ENCODE data around the gene CSRNP2. TPM values are rescaled to one million over a fixed set of nuclear protein-coding genes. Genes with fewer than 3 reads are reported as not detected.

CSRNP2 gene
- total and polyA plus RNA-seq, 2 experiments from 2014 or later: 6.9 to 30.9 TPM

- Mint-ChIP-seq H3K4me3 (no peak overlapping the region), H3K4me1 (peaks cover 18% of the 10 kb centered on the region), H3K27ac (no peak overlapping the region), H3K9me3 (no peaks in the 10 kb centered on the region), H3K36me3 (ENCODE audit: low read depth) (no peaks in the 10 kb centered on the region), H3K27me3 (ENCODE audit: insufficient read depth, low read depth, poor library complexity) (peaks cover 2% of the 10 kb centered on the region)
- Histone ChIP-seq H3K4me2 (no peak overlapping the region), H3K79me2 (replicated peaks; ENCODE audit: insufficient read depth) (peaks cover 99% of the 10 kb centered on the region), H3K4me1 (ENCODE audit: insufficient read depth) (peaks cover 11% of the 10 kb centered on the region; the same call in 1 of the 2 replicates), H3K9me2 (ENCODE audit: insufficient read depth) (no peaks in the 10 kb centered on the region), H3K36me3 (ENCODE audit: insufficient read depth) (no peaks in the 10 kb centered on the region), H4K20me1 (replicated peaks; ENCODE audit: insufficient read depth) (peaks cover 3% of the 10 kb centered on the region; the same call in 1 of the 2 replicates), H2AFZ (no peak overlapping the region), H3K4me3 (no peak overlapping the region), H3F3A (replicated peaks; ENCODE audit: low read depth) (no peaks in the 10 kb centered on the region), H3K27ac (ENCODE audit: low read depth) (0 out of 2 replicates have a peak overlapping the region, but pooled peaks have one; percentile 40), H3K27me3 (ENCODE audit: insufficient read depth) (no peaks in the 10 kb centered on the region)
- ATAC-seq (no peak), DNase-seq (ENCODE audit: low spot score) (no peak)
- no peak for TF ChIP-seq EZH2phosphoT487 (IDR thresholded peaks at IDR 0.05; ENCODE audit: unreplicated experiment)
- TF ChIP-seq REST (IDR thresholded peaks at IDR 0.05; ENCODE audit: unreplicated experiment): no peak
- TF ChIP-seq CTCF (conservative IDR thresholded peaks at IDR 0.05; ENCODE audit: low read depth in 2 of 2): no peak
- no peak for TF ChIP-seq ZNF331 (CRISPR knock-in tag; IDR thresholded peaks at IDR 0.05; ENCODE audit: low read depth)
- TF ChIP-seq ETS1 (IDR thresholded peaks at IDR 0.05): no peak
- no peak for TF ChIP-seq POLR2AphosphoS5 (IDR thresholded peaks at IDR 0.05; ENCODE audit: low read depth)
- TF ChIP-seq JUNB (IDR thresholded peaks at IDR 0.05; ENCODE audit: unreplicated experiment): no peak
- no peak for TF ChIP-seq ZNF114 (CRISPR knock-in tag; IDR thresholded peaks at IDR 0.05)
- TF ChIP-seq CREB1 (CRISPR knock-in tag; IDR thresholded peaks at IDR 0.05; ENCODE audit: low read depth): no peak
- TF ChIP-seq ZNF462 (CRISPR knock-in tag; IDR thresholded peaks at IDR 0.05): no peak
- no peak for TF ChIP-seq EZH2 (IDR thresholded peaks at IDR 0.05; ENCODE audit: low read depth, unreplicated experiment)
- no peak for TF ChIP-seq STAT1 (IDR thresholded peaks at IDR 0.05; ENCODE audit: unreplicated experiment)
- no peak for TF ChIP-seq NANOG (IDR thresholded peaks at IDR 0.05; ENCODE audit: borderline replicate concordance)
Observed at GRCh38 chr12:51020448-51021182, 62.8 kb downstream of the CSRNP2 start.
